AG04450 (cell line): ENCODE data around the gene ABCG1. TPM values are rescaled to one million over a fixed set of nuclear protein-coding genes. Genes with fewer than 3 reads are reported as not detected.

Experiments used
- CTCF ChIA-PET: fragments of 300-600, 350-600 bp; formaldehyde crosslinking; extraction: SDS; loops from one replicate; lab custom pipeline; 2022; ENCODE audit warnings: antibody characterized with exemption, inconsistent platforms; lab: Charles Lee
- POLR2A ChIA-PET: fragments of 350-600 bp; formaldehyde crosslinking; extraction: SDS; loops from one replicate; lab custom pipeline; 2021; ENCODE audit warnings: antibody characterized with exemption, inconsistent platforms; lab: Yijun Ruan, JAX
- DNase-seq: peaks from one replicate; pipeline ENCODE4 v3.0.0-alpha.2; 2011; ENCODE audit warnings: low read depth, low spot score
- H3K27ac ChIP-seq: one replicate; pipeline ENCODE4 v1.5.1; 2012; ENCODE audit warnings: low read depth, low read length, control low read depth
- H3K27me3 ChIP-seq: one replicate; pipeline ENCODE4 v1.6.0; 2012; ENCODE audit warnings: low read length; ENCODE audit not compliant: control insufficient read depth, insufficient read depth
- H3K4me3 ChIP-seq: 2 replicates; pipeline ENCODE4 v1.5.1; 2011; ENCODE audit warnings: mild to moderate bottlenecking, low read depth, low read length, control low read depth
- H3K9me3 ChIP-seq: 2 replicates; pipeline ENCODE4 v1.5.1; 2012; ENCODE audit warnings: low read length; ENCODE audit not compliant: control insufficient read depth, insufficient read depth
- CTCF ChIP-seq: IDR thresholded peaks from 2 replicates; pipeline ENCODE4 v1.5.1; 2011; ENCODE audit warnings: low read depth, low read length, control low read depth, inconsistent platforms
- polyA plus RNA-seq: library from polyadenylated mRNA; depleted of rRNA; stranded (reverse); fragments of >200 nt; gene quantifications from 2 replicates; pipeline ENCODE4 v1.2.3, GENCODE V29; 2011

The ABCG1 gene
- polyA plus RNA-seq, 1 experiment = 0.71 TPM

- no peak for DNase-seq
- no peak for TF ChIP-seq CTCF
- Histone ChIP-seq H3K4me3 (peak overlapping the region; percentile 53), H3K27ac (no peak overlapping the region), H3K9me3 (no peaks in the 10 kb centered on the region; the same call in 1 of the 2 replicates), H3K27me3 (peaks cover 37% of the 10 kb centered on the region)
- POLR2A ChIA-PET = no interaction called here
- CTCF ChIA-PET = interaction anchor here (0.6 to 1.6 kb wide), 2 partner anchors 24 to 373 kb away, joined by 3 to 5 read pairs; no protein-coding TSS in a partner anchor
Observed at GRCh38 chr21:42234464-42235241, 15.7 kb downstream of the ABCG1 start.

GRCh38 chr21:42235593-42235992, 16.7 kb downstream of the ABCG1 start:
- no peak for TF ChIP-seq CTCF
- H3K27ac ChIP-seq = no peak overlapping the region
- no peak for DNase-seq
- ChIA-PET POLR2A (no interaction called here), CTCF (interaction anchor here (1.6 kb wide), 1 partner anchor 23 kb away, joined by 5 read pairs; no protein-coding TSS in a partner anchor)
- H3K4me3 ChIP-seq = no peak overlapping the region
- peaks cover 37% of the 10 kb centered on the region for H3K27me3 ChIP-seq
- no peaks in the 10 kb centered on the region; the same call in 1 of the 2 replicates for H3K9me3 ChIP-seq

- Histone ChIP-seq H3K27ac (no peak overlapping the region), H3K4me3 (no peak overlapping the region), H3K9me3 (no peaks in the 10 kb centered on the region; the same call in 1 of the 2 replicates), H3K27me3 (peaks cover 37% of the 10 kb centered on the region)
- ChIA-PET CTCF (no interaction called here), POLR2A (no interaction called here)
- no peak for TF ChIP-seq CTCF
- no peak for DNase-seq
Observed at GRCh38 chr21:42236014-42236413, 17.1 kb downstream of the ABCG1 start.

GRCh38 chr21:42236693-42237092, 17.8 kb downstream of the ABCG1 start:
- POLR2A ChIA-PET = no interaction called here
- CTCF ChIA-PET = interaction anchor here (1.1 kb wide), 1 partner anchor 22 kb away, joined by 3 read pairs; no protein-coding TSS in a partner anchor

More at GRCh38 chr21:42236693-42237092, 17.8 kb downstream of the ABCG1 start:
- no peak overlapping the region for H3K27ac ChIP-seq
- TF ChIP-seq CTCF = no peak
- no peak for DNase-seq
- H3K9me3 ChIP-seq = no peaks in the 10 kb centered on the region; the same call in 1 of the 2 replicates
- peaks cover 37% of the 10 kb centered on the region for H3K27me3 ChIP-seq
- no peak overlapping the region for H3K4me3 ChIP-seq
